CMK (cell line): Measurements from ENCODE around the gene UACA.

Experiments used
- DNase-seq: peaks from one replicate; pipeline ENCODE4 v3.0.0-alpha.2; 2010; ENCODE audit warnings: low read depth

UACA gene

GRCh38 chr15:70708839-70709238 is 54.5 kb downstream of the UACA start:
- no peak for DNase-seq

- DNase-seq, result no peak
Measured at GRCh38 chr15:70707686-70708300, 55.6 kb downstream of the UACA start.

GRCh38 chr15:70704731-70705130 is 58.6 kb downstream of the UACA start:
- DNase-seq, result no peak

- DNase-seq, result no peak
Measured at GRCh38 chr15:70704166-70704565, 59.2 kb downstream of the UACA start.

GRCh38 chr15:70703096-70703878 is 60.1 kb downstream of the UACA start:
- DNase-seq, result no peak

- DNase-seq, result no peak
Measured at GRCh38 chr15:70702584-70702983, 60.8 kb downstream of the UACA start.

- DNase-seq, result no peak
Measured at GRCh38 chr15:70701891-70702568, 61.3 kb downstream of the UACA start.

- no peak for DNase-seq
Measured at GRCh38 chr15:70701171-70701570, 62.2 kb downstream of the UACA start.

- DNase-seq, result no peak
Measured at GRCh38 chr15:70699890-70700289, 63.5 kb downstream of the UACA start.

- no peak for DNase-seq
Measured at GRCh38 chr15:70698836-70699390, 64.4 kb downstream of the UACA start.

- no peak for DNase-seq
Measured at GRCh38 chr15:70698426-70698825, 64.9 kb downstream of the UACA start.

GRCh38 chr15:70690491-70691276 is 72.7 kb downstream of the UACA start:
- DNase-seq, result no peak

GRCh38 chr15:70690021-70690420 is 73.3 kb downstream of the UACA start:
- no peak for DNase-seq

GRCh38 chr15:70687482-70687881 is 75.9 kb downstream of the UACA start:
- DNase-seq, result no peak

GRCh38 chr15:70680817-70681216 is 82.5 kb downstream of the UACA start:
- DNase-seq, result no peak

GRCh38 chr15:70679919-70680231 is 83.5 kb downstream of the UACA start:
- DNase-seq, result no peak

- no peak for DNase-seq
Measured at GRCh38 chr15:70672081-70672480, 91.3 kb downstream of the UACA start.

- DNase-seq, result no peak
Measured at GRCh38 chr15:70670680-70671079, 92.7 kb downstream of the UACA start.

GRCh38 chr15:70669966-70670658 is 93.2 kb downstream of the UACA start:
- no peak for DNase-seq

GRCh38 chr15:70669006-70669602 is 94.3 kb downstream of the UACA start:
- DNase-seq, result no peak

- DNase-seq, result no peak
Measured at GRCh38 chr15:70665599-70665998, 97.8 kb downstream of the UACA start.
